ENCODE measurements around the gene KCNA5.

DNA sequence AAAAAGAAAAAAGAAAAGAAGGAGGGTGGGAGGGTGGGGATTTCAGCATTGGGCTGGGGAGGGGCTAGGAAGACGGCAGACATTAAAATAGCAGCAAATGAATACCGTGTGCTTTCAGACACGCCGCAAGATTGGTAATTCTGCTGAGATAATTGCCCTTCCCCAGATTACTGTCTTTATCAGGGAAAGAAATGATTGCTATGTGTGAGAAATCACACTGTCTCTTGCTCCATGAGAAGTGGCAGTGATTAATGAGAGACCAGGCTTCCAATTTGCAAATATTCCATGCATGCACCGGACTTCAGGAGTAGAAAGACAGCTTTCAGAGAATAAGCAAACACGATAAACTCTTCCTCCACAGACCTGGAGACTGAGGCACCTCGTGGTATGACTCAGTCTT, 7.6 kb upstream of the KCNA5 start:
- TF ChIP-seq, protein P1, sequence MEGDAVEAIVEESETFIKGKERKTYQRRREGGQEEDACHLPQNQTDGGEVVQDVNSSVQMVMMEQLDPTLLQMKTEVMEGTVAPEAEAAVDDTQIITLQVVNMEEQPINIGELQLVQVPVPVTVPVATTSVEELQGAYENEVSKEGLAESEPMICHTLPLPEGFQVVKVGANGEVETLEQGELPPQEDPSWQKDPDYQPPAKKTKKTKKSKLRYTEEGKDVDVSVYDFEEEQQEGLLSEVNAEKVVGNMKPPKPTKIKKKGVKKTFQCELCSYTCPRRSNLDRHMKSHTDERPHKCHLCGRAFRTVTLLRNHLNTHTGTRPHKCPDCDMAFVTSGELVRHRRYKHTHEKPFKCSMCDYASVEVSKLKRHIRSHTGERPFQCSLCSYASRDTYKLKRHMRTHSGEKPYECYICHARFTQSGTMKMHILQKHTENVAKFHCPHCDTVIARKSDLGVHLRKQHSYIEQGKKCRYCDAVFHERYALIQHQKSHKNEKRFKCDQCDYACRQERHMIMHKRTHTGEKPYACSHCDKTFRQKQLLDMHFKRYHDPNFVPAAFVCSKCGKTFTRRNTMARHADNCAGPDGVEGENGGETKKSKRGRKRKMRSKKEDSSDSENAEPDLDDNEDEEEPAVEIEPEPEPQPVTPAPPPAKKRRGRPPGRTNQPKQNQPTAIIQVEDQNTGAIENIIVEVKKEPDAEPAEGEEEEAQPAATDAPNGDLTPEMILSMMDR (conservative IDR thresholded peaks at IDR 0.05; ENCODE audit: low read depth, low read length): no peak
- no peak for TF ChIP-seq EZH2 (IDR thresholded peaks at IDR 0.05; ENCODE audit: borderline replicate concordance, low read depth, low read length, poor library complexity, severe bottlenecking)

Data from A673 (cell line).